Activated naive CD4-positive, alpha-beta T cell treated with anti-CD3 and anti-CD28 coated beads, Interleukin-2, amount 50 U/mL, for 24 hours (primary cell): ENCODE data around the gene TSPAN33.
A peak's percentile ranks its signal among the peaks of the same experiment; 100 is the strongest.
"Not testable (repeated sequence)": the region's sequence is repeated elsewhere in the genome, so short reads cannot be mapped to it uniquely, and the experiment has no call there.

Experiments
- H3K27ac Mint-ChIP-seq: one replicate; pipeline ENCODE4 v1.8.0; 2021; ENCODE audit warnings: mild to moderate bottlenecking, mixed read lengths
- H3K27me3 Mint-ChIP-seq: one replicate; pipeline ENCODE4 v1.8.0; 2021; ENCODE audit warnings: mixed read lengths
- H3K36me3 Mint-ChIP-seq: one replicate; pipeline ENCODE4 v1.8.0; 2021; ENCODE audit warnings: mixed read lengths
- H3K4me1 Mint-ChIP-seq: one replicate; pipeline ENCODE4 v1.8.0; 2021; ENCODE audit warnings: mixed read lengths
- H3K4me3 Mint-ChIP-seq: one replicate; pipeline ENCODE4 v1.8.0; 2021; ENCODE audit warnings: mild to moderate bottlenecking, mixed read lengths
- H3K9me3 Mint-ChIP-seq: one replicate; pipeline ENCODE4 v1.8.0; 2021; ENCODE audit warnings: mixed read lengths

The TSPAN33 gene

GRCh38 chr7:129144095-129144833 lies at the start of gene TSPAN33:
Gene TSPAN33, plus strand, starts transcription at chr7:129144707. Its CDS starts 274 bp downstream, at chr7:129144981.
- Mint-ChIP-seq H3K9me3 (no peaks in the 10 kb centered on the region), H3K4me1 (peaks cover 10% of the 10 kb centered on the region), H3K27ac (no peak within 1 kb of the TSS), H3K27me3 (no peaks in the 10 kb centered on the region), H3K4me3 (peak within 1 kb of the TSS; percentile 89), H3K36me3 (no peaks in the 10 kb centered on the region)

GRCh38 chr7:129095258-129095657 lies 49.2 kb upstream of the TSPAN33 start:
- Mint-ChIP-seq H3K27ac (peak overlapping the region; percentile 90), H3K9me3 (no peaks in the 10 kb centered on the region), H3K4me1 (peaks cover 25% of the 10 kb centered on the region), H3K4me3 (peak overlapping the region; percentile 19), H3K27me3 (no peaks in the 10 kb centered on the region), H3K36me3 (no peaks in the 10 kb centered on the region)

- no peaks in the 10 kb centered on the region for H3K36me3 Mint-ChIP-seq
- H3K9me3 Mint-ChIP-seq, result no peaks in the 10 kb centered on the region
- H3K27me3 Mint-ChIP-seq, result no peaks in the 10 kb centered on the region
- no peak overlapping the region for H3K4me3 Mint-ChIP-seq
- H3K27ac Mint-ChIP-seq, result no peak overlapping the region
- H3K4me1 Mint-ChIP-seq, result peaks cover 17% of the 10 kb centered on the region
These were observed 46.0 kb upstream of the TSPAN33 start for GRCh38 chr7:129098409-129099084.

GRCh38 chr7:129100827-129101166 lies 43.7 kb upstream of the TSPAN33 start:
- Mint-ChIP-seq H3K9me3 (no peaks in the 10 kb centered on the region), H3K36me3 (no peaks in the 10 kb centered on the region), H3K27ac (no peak overlapping the region), H3K27me3 (no peaks in the 10 kb centered on the region), H3K4me1 (peaks cover 8% of the 10 kb centered on the region), H3K4me3 (no peak overlapping the region)

- Mint-ChIP-seq H3K4me3 (no peak overlapping the region), H3K4me1 (peaks cover under 1% of the 10 kb centered on the region), H3K27ac (no peak overlapping the region), H3K27me3 (no peaks in the 10 kb centered on the region), H3K9me3 (no peaks in the 10 kb centered on the region), H3K36me3 (no peaks in the 10 kb centered on the region)
These were observed 42.8 kb upstream of the TSPAN33 start for GRCh38 chr7:129101746-129102145.

GRCh38 chr7:129103561-129104324 lies 40.8 kb upstream of the TSPAN33 start:
- Mint-ChIP-seq H3K9me3 (no peaks in the 10 kb centered on the region), H3K27ac (no peak overlapping the region), H3K27me3 (no peaks in the 10 kb centered on the region), H3K36me3 (no peaks in the 10 kb centered on the region), H3K4me1 (no peaks in the 10 kb centered on the region), H3K4me3 (no peak overlapping the region)

- Mint-ChIP-seq H3K27me3 (no peaks in the 10 kb centered on the region), H3K9me3 (no peaks in the 10 kb centered on the region), H3K27ac (no peak overlapping the region), H3K4me3 (no peak overlapping the region), H3K4me1 (no peaks in the 10 kb centered on the region), H3K36me3 (no peaks in the 10 kb centered on the region)
These were observed 35.9 kb upstream of the TSPAN33 start for GRCh38 chr7:129108581-129108980.

GRCh38 chr7:129110258-129110981 lies 34.1 kb upstream of the TSPAN33 start:
- Mint-ChIP-seq H3K4me1 (no peaks in the 10 kb centered on the region), H3K4me3 (no peak overlapping the region), H3K36me3 (no peaks in the 10 kb centered on the region), H3K27me3 (no peaks in the 10 kb centered on the region), H3K9me3 (no peaks in the 10 kb centered on the region), H3K27ac (no peak overlapping the region)

- H3K27ac Mint-ChIP-seq, result no peak overlapping the region
- H3K4me3 Mint-ChIP-seq, result no peak overlapping the region
- no peaks in the 10 kb centered on the region for H3K9me3 Mint-ChIP-seq
- no peaks in the 10 kb centered on the region for H3K4me1 Mint-ChIP-seq
- H3K27me3 Mint-ChIP-seq, result no peaks in the 10 kb centered on the region
- no peaks in the 10 kb centered on the region for H3K36me3 Mint-ChIP-seq
These were observed 33.5 kb upstream of the TSPAN33 start for GRCh38 chr7:129110982-129111376.

- Mint-ChIP-seq H3K4me1 (no peaks in the 10 kb centered on the region), H3K36me3 (peaks cover 2% of the 10 kb centered on the region), H3K9me3 (peaks cover 2% of the 10 kb centered on the region), H3K27ac (no peak overlapping the region), H3K27me3 (no peaks in the 10 kb centered on the region), H3K4me3 (no peak overlapping the region)
These were observed 28.8 kb upstream of the TSPAN33 start for GRCh38 chr7:129115676-129116075.

GRCh38 chr7:129118182-129118581 lies 26.3 kb upstream of the TSPAN33 start:
- Mint-ChIP-seq H3K27ac (no peak overlapping the region), H3K36me3 (peaks cover 7% of the 10 kb centered on the region), H3K9me3 (peaks cover 11% of the 10 kb centered on the region), H3K4me3 (no peak overlapping the region), H3K4me1 (peaks cover 6% of the 10 kb centered on the region), H3K27me3 (no peaks in the 10 kb centered on the region)

- H3K36me3 Mint-ChIP-seq, result peaks cover 7% of the 10 kb centered on the region
- no peak overlapping the region for H3K27ac Mint-ChIP-seq
- H3K27me3 Mint-ChIP-seq, result no peaks in the 10 kb centered on the region
- H3K9me3 Mint-ChIP-seq, result peaks cover 11% of the 10 kb centered on the region
- H3K4me3 Mint-ChIP-seq, result no peak overlapping the region
- peaks cover 6% of the 10 kb centered on the region for H3K4me1 Mint-ChIP-seq
These were observed 25.5 kb upstream of the TSPAN33 start for GRCh38 chr7:129118976-129119375.

GRCh38 chr7:129121501-129122077 lies 22.9 kb upstream of the TSPAN33 start:
- H3K4me1 Mint-ChIP-seq, H3K27ac Mint-ChIP-seq, H3K27me3 Mint-ChIP-seq, H3K36me3 Mint-ChIP-seq, H3K4me3 Mint-ChIP-seq: not testable (repeated sequence)
- H3K9me3 Mint-ChIP-seq, result peaks cover 11% of the 10 kb centered on the region

- Mint-ChIP-seq H3K9me3 (peaks cover 11% of the 10 kb centered on the region), H3K36me3 (peaks cover 7% of the 10 kb centered on the region), H3K27me3 (no peaks in the 10 kb centered on the region), H3K4me3 (no peak overlapping the region), H3K27ac (no peak overlapping the region), H3K4me1 (peaks cover 6% of the 10 kb centered on the region)
These were observed 22.3 kb upstream of the TSPAN33 start for GRCh38 chr7:129122078-129122750.
